Measurements from ENCODE around the gene CUEDC2.

DNA sequence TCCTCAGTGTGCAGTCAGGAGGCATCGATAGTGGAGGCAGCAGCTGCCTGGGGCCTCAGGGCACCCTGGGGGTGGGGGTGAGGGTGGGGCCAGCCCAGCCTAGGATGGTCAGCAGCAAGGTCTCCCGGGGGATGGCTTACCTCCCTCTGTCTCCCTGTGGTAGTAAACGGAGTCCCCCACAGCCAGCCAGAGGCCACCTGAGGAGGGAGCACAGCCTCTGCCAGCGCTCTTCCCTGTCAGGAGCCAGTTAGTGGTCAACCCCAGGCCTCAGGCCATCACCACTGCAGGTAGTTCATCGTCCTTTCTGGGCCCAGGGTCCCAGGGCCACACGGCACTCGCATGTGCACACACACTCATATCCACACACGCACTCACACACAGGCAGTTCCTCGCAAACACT is 48.0 kb upstream of the CUEDC2 start:
- TF ChIP-seq, protein P1, sequence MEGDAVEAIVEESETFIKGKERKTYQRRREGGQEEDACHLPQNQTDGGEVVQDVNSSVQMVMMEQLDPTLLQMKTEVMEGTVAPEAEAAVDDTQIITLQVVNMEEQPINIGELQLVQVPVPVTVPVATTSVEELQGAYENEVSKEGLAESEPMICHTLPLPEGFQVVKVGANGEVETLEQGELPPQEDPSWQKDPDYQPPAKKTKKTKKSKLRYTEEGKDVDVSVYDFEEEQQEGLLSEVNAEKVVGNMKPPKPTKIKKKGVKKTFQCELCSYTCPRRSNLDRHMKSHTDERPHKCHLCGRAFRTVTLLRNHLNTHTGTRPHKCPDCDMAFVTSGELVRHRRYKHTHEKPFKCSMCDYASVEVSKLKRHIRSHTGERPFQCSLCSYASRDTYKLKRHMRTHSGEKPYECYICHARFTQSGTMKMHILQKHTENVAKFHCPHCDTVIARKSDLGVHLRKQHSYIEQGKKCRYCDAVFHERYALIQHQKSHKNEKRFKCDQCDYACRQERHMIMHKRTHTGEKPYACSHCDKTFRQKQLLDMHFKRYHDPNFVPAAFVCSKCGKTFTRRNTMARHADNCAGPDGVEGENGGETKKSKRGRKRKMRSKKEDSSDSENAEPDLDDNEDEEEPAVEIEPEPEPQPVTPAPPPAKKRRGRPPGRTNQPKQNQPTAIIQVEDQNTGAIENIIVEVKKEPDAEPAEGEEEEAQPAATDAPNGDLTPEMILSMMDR (IDR thresholded peaks at IDR 0.05; ENCODE audit: low read length): no peak
- TF ChIP-seq EZH2 (IDR thresholded peaks at IDR 0.05; ENCODE audit: borderline replicate concordance, low read length): no peak
